BJ (cell line): ENCODE results near the gene RPL15. TPM values are rescaled to one million over a fixed set of nuclear protein-coding genes. Genes with fewer than 3 reads are reported as not detected.
"Not testable (repeated sequence)": the region's sequence is repeated elsewhere in the genome, so short reads cannot be mapped to it uniquely, and the experiment has no call there.

Experiments
- CTCF ChIA-PET: fragments of 350-600 bp; formaldehyde crosslinking; extraction: SDS; loops from one replicate; lab custom pipeline; 2021; ENCODE audit warnings: antibody characterized with exemption, inconsistent platforms; lab: Yijun Ruan, JAX
- POLR2A ChIA-PET: fragments of 300-600 bp; sonication (Branson Sonifier 250); formaldehyde crosslinking; extraction: SDS; loops from one replicate; lab custom pipeline; 2021; ENCODE audit warnings: antibody characterized with exemption; lab: Charles Lee
- DNase-seq: peaks from one replicate; pipeline ENCODE4 v3.0.0-alpha.2; 2011; ENCODE audit warnings: low read depth
- H3K27me3 ChIP-seq: 2 replicates; pipeline ENCODE4 v1.6.0; 2011; ENCODE audit warnings: low read length; ENCODE audit not compliant: control insufficient read depth, insufficient read depth
- H3K36me3 ChIP-seq: 2 replicates; pipeline ENCODE4 v1.5.1; 2011; ENCODE audit warnings: low read length; ENCODE audit not compliant: control insufficient read depth, insufficient read depth
- H3K4me3 ChIP-seq: 2 replicates; pipeline ENCODE4 v1.5.1; 2011; ENCODE audit warnings: low read depth, mild to moderate bottlenecking, control low read depth, low read length
- CTCF ChIP-seq: IDR thresholded peaks from 2 replicates; pipeline ENCODE4 v1.5.1; 2011; ENCODE audit warnings: low read depth, mild to moderate bottlenecking, control low read depth, inconsistent platforms, low read length, moderate library complexity; ENCODE audit not compliant: insufficient read depth
- polyA plus RNA-seq: library from polyadenylated mRNA; depleted of rRNA; stranded (reverse); fragments of >200 nt; gene quantifications from 2 replicates; pipeline ENCODE4 v1.2.3, GENCODE V29; 2011

RPL15 gene
- polyA plus RNA-seq, 1 experiment = 5,733 TPM

- Histone ChIP-seq H3K4me3 (no peak overlapping the region), H3K36me3 (peaks cover 4% of the 10 kb centered on the region; the same call in 1 of the 2 replicates), H3K27me3 (no peaks in the 10 kb centered on the region)
- peak; percentile 66 for DNase-seq
- no peak for TF ChIP-seq CTCF
- CTCF ChIA-PET = interaction anchor here (0.6 to 4.0 kb wide), 4 partner anchors 11 to 57 kb away, joined by 3 to 19 read pairs (median 3); no protein-coding TSS in a partner anchor
- POLR2A ChIA-PET = interaction anchor here (0.6 to 0.7 kb wide), 2 partner anchors 14 to 164 kb away, joined by 3 to 5 read pairs; no protein-coding TSS in a partner anchor
Measured at GRCh38 chr3:23877329-23877980, 39.5 kb upstream of the RPL15 start.

GRCh38 chr3:23879485-23879884 is 37.4 kb upstream of the RPL15 start:
- TF ChIP-seq CTCF = no peak
- Histone ChIP-seq H3K27me3 (no peaks in the 10 kb centered on the region), H3K4me3 (no peak overlapping the region), H3K36me3 (peaks cover 4% of the 10 kb centered on the region; the same call in 1 of the 2 replicates)
- CTCF ChIA-PET = interaction anchor here (4.0 kb wide), 1 partner anchor 9 kb away, joined by 19 read pairs; no protein-coding TSS in a partner anchor
- POLR2A ChIA-PET = interaction anchor here (0.7 kb wide), 1 partner anchor 10 kb away, joined by 3 read pairs; no protein-coding TSS in a partner anchor
- DNase-seq = no peak

- POLR2A ChIA-PET = no interaction called here
- no peak for DNase-seq
- H3K27me3 ChIP-seq = no peaks in the 10 kb centered on the region
- no peak overlapping the region for H3K4me3 ChIP-seq
- H3K36me3 ChIP-seq = peaks cover 4% of the 10 kb centered on the region; the same call in 1 of the 2 replicates
- TF ChIP-seq CTCF = no peak
- CTCF ChIA-PET = interaction anchor here (0.7 to 4.0 kb wide), 2 partner anchors 7 to 212 kb away, joined by 3 to 19 read pairs; no protein-coding TSS in a partner anchor
Measured at GRCh38 chr3:23880703-23881339, 36.1 kb upstream of the RPL15 start.

- H3K27me3 ChIP-seq, POLR2A ChIA-PET, CTCF ChIA-PET: not testable (repeated sequence)
Measured at GRCh38 chr3:23881993-23882392, 34.9 kb upstream of the RPL15 start.

GRCh38 chr3:23882487-23882918 is 34.4 kb upstream of the RPL15 start:
- POLR2A ChIA-PET = no interaction called here

More at GRCh38 chr3:23881993-23882392, 34.9 kb upstream of the RPL15 start:
- DNase-seq, H3K4me3 ChIP-seq, H3K36me3 ChIP-seq: not testable (repeated sequence)

More at GRCh38 chr3:23882487-23882918, 34.4 kb upstream of the RPL15 start:
- TF ChIP-seq CTCF = no peak
- H3K4me3 ChIP-seq = no peak overlapping the region
- no peak for DNase-seq
- H3K36me3 ChIP-seq = peaks cover 4% of the 10 kb centered on the region; the same call in 1 of the 2 replicates
- H3K27me3 ChIP-seq = no peaks in the 10 kb centered on the region
- CTCF ChIA-PET = no interaction called here
